Body of pancreas (tissue), 4 donors: ENCODE data around the gene ZNF605. TPM values are rescaled to one million over a fixed set of nuclear protein-coding genes. Genes with fewer than 3 reads are reported as not detected.

Experiments
- ATAC-seq: fragments of 150-250 bp; one replicate; pipeline ENCODE4 v1.9.1; 2016
- DNase-seq, 4 donors: peaks; one replicate each; pipeline ENCODE4 v3.0.0-alpha.2; 2019
- H3K27ac ChIP-seq, 4 donors: fragments of 200-600 bp; sonication (generic); 1 replicate in 3 of 4; 2 replicates in 1 of 4; pipeline versions ENCODE4 v1.5.1 to v1.6.1; 2016 to 2019; ENCODE audit warnings: mild to moderate bottlenecking in 1 of 4, mixed read lengths in 1 of 4, moderate library complexity in 1 of 4
- H3K27me3 ChIP-seq, 2 donors: fragments of 200-600 bp; sonication (generic); one replicate each; pipeline ENCODE4 v1.6.0; 2016; ENCODE audit warnings: mild to moderate bottlenecking in 1 of 2
- H3K36me3 ChIP-seq, 2 donors: fragments of 200-600 bp; sonication (generic); replicated peaks in 1 of 2; 2 replicates each; pipeline ENCODE4 v1.5.1; 2016; ENCODE audit warnings: low read depth in 2 of 2; ENCODE audit not compliant: insufficient read depth in 1 of 2
- H3K4me1 ChIP-seq: fragments of 200-600 bp; sonication (generic); one replicate; pipeline ENCODE4 v1.6.0; 2016
- H3K4me3 ChIP-seq, 2 donors: fragments of 200-600 bp; sonication (generic); 1 replicate in 1 of 2; 2 replicates in 1 of 2; pipeline ENCODE4 v1.5.1; 2016 to 2019
- H3K9me3 ChIP-seq, 3 donors: fragments of 200-600 bp; sonication (generic); 1 replicate in 2 of 3; 2 replicates in 1 of 3; pipeline ENCODE4 v1.5.1; 2016
- POLR2A ChIP-seq, 3 donors: fragments of 450-650 bp; IDR thresholded peaks; one replicate each; pipeline ENCODE4 v1.6.1; 2016; ENCODE audit warnings: antibody characterized with exemption in 3 of 3, mild to moderate bottlenecking in 2 of 3
- WGBS, 2 donors: methylation state at CpG; one replicate each; pipeline ENCODE4 v1.1.5; 2017; 5-methylcytosine and 5-hydroxymethylcytosine counted together
- intact Hi-C: fragments of 100-400 bp; cut with DNase I; formaldehyde crosslinking; loops from one replicate; pipeline ENCODE4 v1.15.1; 2023
- small RNA-seq: library from RNA; depleted of rRNA; stranded (forward); fragments of <200 nt; gene quantifications from one replicate; pipeline ENCODE3, GENCODE V24; 2016
- total RNA-seq, 2 donors: library from RNA; depleted of rRNA; stranded (reverse); fragments of >200 nt; gene quantifications; one replicate each; pipeline ENCODE4 v1.1.0, GENCODE V29; 2016
- TF ChIP-seq, protein P1 (sequence below), 7 experiments: fragments of 450-650 bp in 4 of 7; fragments of 200-600 bp in 3 of 7; sonication (generic) in 3 of 7; IDR thresholded peaks; one replicate each; pipeline ENCODE4 v1.5.1; 2016 to 2019; ENCODE audit warnings: antibody characterized with exemption in 7 of 7

Gene ZNF605
- total RNA-seq, 2 donors from 2014 or later = 10.4 to 18.1 TPM

DNA sequence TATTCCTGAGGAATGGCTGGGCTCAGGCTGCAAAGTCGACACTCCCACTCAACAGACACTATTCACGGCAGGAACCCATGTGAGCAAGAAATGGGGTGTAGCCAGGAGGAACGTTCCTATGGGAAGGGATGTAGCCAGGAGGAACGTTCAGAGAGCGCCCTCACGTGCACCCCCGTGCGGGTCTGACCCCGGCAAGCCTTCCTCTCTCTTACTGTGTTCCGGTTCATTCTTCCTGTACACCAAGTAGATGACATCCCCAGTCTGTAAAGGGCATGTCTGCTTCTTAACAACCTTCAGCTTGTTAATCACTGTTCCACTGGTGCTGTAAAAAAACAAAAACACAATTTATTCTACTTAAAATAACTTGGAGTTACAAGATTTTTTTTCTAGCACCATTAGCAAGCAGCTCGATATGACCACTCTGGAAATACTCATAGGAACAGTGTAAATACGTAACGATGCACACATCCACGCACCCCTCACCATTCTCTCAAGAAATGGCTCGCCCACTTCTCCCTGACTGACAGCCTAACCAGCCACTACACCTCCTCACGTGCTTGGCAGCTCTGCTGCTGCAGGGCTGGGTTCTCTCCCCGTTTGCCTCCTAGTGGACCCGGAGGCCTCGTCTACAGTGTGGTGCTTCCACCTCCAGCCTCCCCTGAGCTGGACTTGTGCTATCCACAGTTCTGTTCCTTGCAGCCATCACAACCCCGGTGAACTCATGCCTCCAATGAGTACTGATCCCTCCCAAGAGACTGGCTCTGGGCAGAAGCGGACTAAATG, 83.8 kb downstream of the ZNF605 start:
- Histone ChIP-seq H3K36me3 (peaks cover 3 to 34% of the 10 kb centered on the region in 2 donors), H3K27me3 (no peaks in the 10 kb centered on the region), H3K4me3 (no peak overlapping the region), H3K9me3 (no peaks in the 10 kb centered on the region), H3K27ac (no peak overlapping the region), H3K4me1 (no peaks in the 10 kb centered on the region)
- TF ChIP-seq POLR2A (IDR thresholded peaks at IDR 0.05) = no peak
- DNase-seq (no peak), ATAC-seq (no peak)
- 90 to 92% methylated on average over 20 to 21 of the region's 21 CpGs for WGBS, 2 donors
- intact Hi-C loops = no loop called here

GRCh38 chr12:132869551-132869950, 86.6 kb downstream of the ZNF605 start:
- DNase-seq (no peak), ATAC-seq (no peak)
- Histone ChIP-seq H3K9me3 (no peaks in the 10 kb centered on the region), H3K27me3 (no peaks in the 10 kb centered on the region), H3K27ac (no peak overlapping the region), H3K4me1 (no peaks in the 10 kb centered on the region), H3K36me3 (peaks cover 6 to 25% of the 10 kb centered on the region in 2 donors), H3K4me3 (no peak overlapping the region)
- TF ChIP-seq, protein P1, sequence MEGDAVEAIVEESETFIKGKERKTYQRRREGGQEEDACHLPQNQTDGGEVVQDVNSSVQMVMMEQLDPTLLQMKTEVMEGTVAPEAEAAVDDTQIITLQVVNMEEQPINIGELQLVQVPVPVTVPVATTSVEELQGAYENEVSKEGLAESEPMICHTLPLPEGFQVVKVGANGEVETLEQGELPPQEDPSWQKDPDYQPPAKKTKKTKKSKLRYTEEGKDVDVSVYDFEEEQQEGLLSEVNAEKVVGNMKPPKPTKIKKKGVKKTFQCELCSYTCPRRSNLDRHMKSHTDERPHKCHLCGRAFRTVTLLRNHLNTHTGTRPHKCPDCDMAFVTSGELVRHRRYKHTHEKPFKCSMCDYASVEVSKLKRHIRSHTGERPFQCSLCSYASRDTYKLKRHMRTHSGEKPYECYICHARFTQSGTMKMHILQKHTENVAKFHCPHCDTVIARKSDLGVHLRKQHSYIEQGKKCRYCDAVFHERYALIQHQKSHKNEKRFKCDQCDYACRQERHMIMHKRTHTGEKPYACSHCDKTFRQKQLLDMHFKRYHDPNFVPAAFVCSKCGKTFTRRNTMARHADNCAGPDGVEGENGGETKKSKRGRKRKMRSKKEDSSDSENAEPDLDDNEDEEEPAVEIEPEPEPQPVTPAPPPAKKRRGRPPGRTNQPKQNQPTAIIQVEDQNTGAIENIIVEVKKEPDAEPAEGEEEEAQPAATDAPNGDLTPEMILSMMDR (IDR thresholded peaks at IDR 0.05) = no peak
- TF ChIP-seq POLR2A (IDR thresholded peaks at IDR 0.05) = no peak
- intact Hi-C loops = no loop called here
- WGBS, 2 donors = 90 to 96% methylated on average over 6 to 14 of the region's 14 CpGs

Small RNA genes lying within 50 kb of the gene (small RNA-seq; reads per million reads assigned to genes)
- gene RNU4ATAC12P = not detected

Other genes with a start within 250 kb of the ZNF605 start
- 10 to 100 TPM; 15.0 to 39.2 TPM for gene PGAM5, start 245.5 kb downstream of the ZNF605 start, total RNA-seq
- 10 to 100 TPM; 37.9 to 76.1 TPM for gene ANKLE2, start 194.5 kb downstream of the ZNF605 start, total RNA-seq
- gene GOLGA3, start 127.4 kb downstream of the ZNF605 start, total RNA-seq = 10 to 100 TPM; 57.3 to 98.6 TPM
- 10 to 100 TPM; 31.4 to 45.2 TPM for gene CHFR, start 68.7 kb downstream of the ZNF605 start, total RNA-seq
- 1 to 10 TPM; 7.5 to 8.6 TPM for gene ZNF26, start 30.1 kb upstream of the ZNF605 start, total RNA-seq
- gene ZNF84, start 81.2 kb upstream of the ZNF605 start, total RNA-seq = 10 to 100 TPM; 10.2 to 22.1 TPM
- gene ZNF140, start 124.6 kb upstream of the ZNF605 start, total RNA-seq = 10 to 100 TPM; 12.9 to 14.3 TPM
- gene ZNF891, start 174.0 kb upstream of the ZNF605 start, total RNA-seq = 1 to 10 TPM; 2.0 to 3.1 TPM
- 10 to 100 TPM; 12.9 to 18.2 TPM for gene ZNF10, start 174.3 kb upstream of the ZNF605 start, total RNA-seq
- gene ZNF268, start 225.2 kb upstream of the ZNF605 start, total RNA-seq = 1 to 10 TPM; 3.6 to 8.3 TPM